Measurements from ENCODE around the gene HNRNPK. TPM values are rescaled to one million over a fixed set of nuclear protein-coding genes. Genes with fewer than 3 reads are reported as not detected.

The HNRNPK gene
- total and polyA plus RNA-seq, 10 of the 15 experiments (the other 5 are each of a cell fraction or from before 2014, with no cell fraction given), result 235 to 970 (median 652) TPM

GRCh38 chr9:83935276-83935935, 44.6 kb downstream of the HNRNPK start:
- TF ChIP-seq FOXM1 (IDR thresholded peaks at IDR 0.05; ENCODE audit: low read depth, low read length), result no peak
- TF ChIP-seq RB1 (IDR thresholded peaks at IDR 0.05; ENCODE audit: borderline replicate concordance), result no peak
- no peak for TF ChIP-seq ZNF622 (IDR thresholded peaks at IDR 0.05)
- no peak for TF ChIP-seq CHD1 (IDR thresholded peaks at IDR 0.05; ENCODE audit: low read depth, low read length)
- TF ChIP-seq ESRRA (IDR thresholded peaks at IDR 0.05; ENCODE audit: low read length), result no peak
- TF ChIP-seq JUNB (IDR thresholded peaks at IDR 0.05), result no peak
- TF ChIP-seq PRDM15 (CRISPR knock-in tag; IDR thresholded peaks at IDR 0.05), result no peak
- TF ChIP-seq PBX3 (IDR thresholded peaks at IDR 0.05; ENCODE audit: insufficient replicate concordance, low read depth, low read length), result no peak
- no peak overlapping the region for H3K27ac ChIP-seq (ENCODE audit: control insufficient read depth, insufficient read depth)
- ATAC-seq (no peak), DNase-seq (ENCODE audit: low read depth, low spot score) (no peak), FAIRE-seq (no peak)
- H3K27me3 ChIP-seq (replicated peaks in 1 of 2; ENCODE audit: control insufficient read depth in 2 of 2, insufficient read depth in 2 of 2, low read length in 1 of 2), result no peaks in the 10 kb centered on the region
- H3K9ac ChIP-seq (ENCODE audit: control insufficient read depth, insufficient read depth, low read length), result no peak overlapping the region
- no peaks in the 10 kb centered on the region for H4K20me1 ChIP-seq (ENCODE audit: control insufficient read depth, insufficient read depth)
- H3K9me3 ChIP-seq (replicated peaks; ENCODE audit: control insufficient read depth, insufficient read depth, low read length), result no peaks in the 10 kb centered on the region
- intact Hi-C loops (cut with micrococcal nuclease; ENCODE audit: unreplicated experiment) (no loop called here), in situ Hi-C loops (cut with MboI) (loop anchor here (5.0 kb wide), 3 partner anchors 237 to 382 kb away; no protein-coding TSS in a partner anchor)
- no peak overlapping the region for H3K4me2 ChIP-seq (ENCODE audit: control insufficient read depth, insufficient read depth)
- H3K36me3 ChIP-seq (ENCODE audit: control insufficient read depth in 2 of 2, insufficient read depth in 2 of 2, low read length in 1 of 2), result peaks cover 0 to 3% of the 10 kb centered on the region in 2 experiments; a peak in 2 of 4 replicates
- SMC1A ChIA-PET (ENCODE audit: uncharacterized antibody, unreplicated experiment), result interaction anchor here (0.7 to 1.3 kb wide), 4 partner anchors 14 to 326 kb away, joined by 3 to 4 read pairs (median 4); partner anchors contain the start of gene KIF27
- CTCF ChIA-PET, result interaction anchor here (0.6 to 4.0 kb wide), 5 partner anchors 10 to 378 kb away, joined by 3 to 40 read pairs (median 5); no protein-coding TSS in a partner anchor
- H3K4me1 ChIP-seq (ENCODE audit: control insufficient read depth, insufficient read depth, low read length), result no peaks in the 10 kb centered on the region
- H3K79me2 ChIP-seq (ENCODE audit: control insufficient read depth, insufficient read depth, low read length), result no peaks in the 10 kb centered on the region
- H2AFZ ChIP-seq (ENCODE audit: control insufficient read depth, low read depth, low read length), result no peak overlapping the region
- POLR2A ChIA-PET, result interaction anchor here (0.6 kb wide), 1 partner anchor 59 kb away, joined by 3 read pairs; no protein-coding TSS in a partner anchor
- 61% methylated on average over 3 of the region's 3 CpGs for WGBS (ENCODE audit: insufficient coverage, insufficient replicate concordance, low lambda C conversion rate, missing lambda C conversion rate)
- RAD21 ChIA-PET (ENCODE audit: unreplicated experiment), result interaction anchor here (0.6 to 1.1 kb wide), 5 partner anchors 326 to 464 kb away, joined by 3 to 5 read pairs (median 3); no protein-coding TSS in a partner anchor
- no TSS peak for BruUV-seq (replicated peaks)
- no peak overlapping the region for H3K4me3 ChIP-seq
